ENCODE measurements around the gene ACAD10.

Gene ACAD10

DNA sequence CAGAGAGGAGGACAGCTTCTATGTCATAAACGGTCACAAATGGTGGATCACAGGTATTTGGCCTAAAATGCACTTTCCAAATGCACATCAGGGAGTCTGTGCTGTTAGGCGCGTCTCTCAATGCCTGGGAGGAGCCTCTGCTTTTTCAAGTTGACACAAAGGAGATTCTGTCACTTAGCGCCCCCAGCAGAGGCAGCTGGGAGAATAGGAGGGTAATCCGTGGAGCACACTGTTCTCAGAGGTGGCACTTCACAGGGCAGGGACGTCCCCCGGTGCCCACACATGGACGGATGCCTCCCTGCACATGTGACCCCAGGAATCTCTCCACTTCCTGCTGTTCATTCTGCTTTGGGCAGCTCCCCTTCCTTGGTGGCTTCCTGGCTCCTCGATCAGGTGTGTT is 61.5 kb downstream of the ACAD10 start:
- H3K27ac ChIP-seq, result no peak overlapping the region

DNA sequence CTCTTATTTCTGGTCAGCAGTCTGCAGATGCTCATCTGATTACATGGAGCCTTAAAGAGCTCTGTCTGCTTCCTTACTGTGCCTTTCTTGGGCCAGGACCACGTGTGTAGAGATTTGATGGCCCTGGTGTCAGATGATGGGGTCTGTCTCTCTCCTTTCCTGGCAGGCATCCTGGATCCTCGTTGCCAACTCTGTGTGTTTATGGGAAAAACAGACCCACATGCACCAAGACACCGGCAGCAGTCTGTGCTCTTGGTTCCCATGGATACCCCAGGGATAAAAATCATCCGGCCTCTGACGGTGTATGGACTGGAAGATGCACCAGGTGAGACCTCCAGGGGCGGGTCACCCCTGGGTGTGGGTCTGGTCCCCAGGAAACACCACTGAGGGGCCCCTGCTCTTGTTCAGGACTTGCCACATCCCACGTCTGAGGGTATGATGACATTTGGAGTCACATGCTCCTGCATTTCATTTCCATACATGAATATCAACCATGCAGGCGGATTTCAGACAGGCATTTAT is 62.4 kb downstream of the ACAD10 start:
- Histone ChIP-seq H3K4me1 (ENCODE audit: control insufficient read depth in 1 of 2, insufficient read depth in 1 of 2, low read depth in 1 of 2, low read length in 1 of 2) (no peaks in the 10 kb centered on the region), H3K4me3 (ENCODE audit: low read depth in 1 of 2, low read length in 1 of 2) (no peak overlapping the region), H3K27ac (no peak overlapping the region), H3K9me3 (no peaks in the 10 kb centered on the region), H3K27me3 (no peaks in the 10 kb centered on the region), H3K36me3 (peaks cover 73% of the 10 kb centered on the region)
- TF ChIP-seq, protein P1, sequence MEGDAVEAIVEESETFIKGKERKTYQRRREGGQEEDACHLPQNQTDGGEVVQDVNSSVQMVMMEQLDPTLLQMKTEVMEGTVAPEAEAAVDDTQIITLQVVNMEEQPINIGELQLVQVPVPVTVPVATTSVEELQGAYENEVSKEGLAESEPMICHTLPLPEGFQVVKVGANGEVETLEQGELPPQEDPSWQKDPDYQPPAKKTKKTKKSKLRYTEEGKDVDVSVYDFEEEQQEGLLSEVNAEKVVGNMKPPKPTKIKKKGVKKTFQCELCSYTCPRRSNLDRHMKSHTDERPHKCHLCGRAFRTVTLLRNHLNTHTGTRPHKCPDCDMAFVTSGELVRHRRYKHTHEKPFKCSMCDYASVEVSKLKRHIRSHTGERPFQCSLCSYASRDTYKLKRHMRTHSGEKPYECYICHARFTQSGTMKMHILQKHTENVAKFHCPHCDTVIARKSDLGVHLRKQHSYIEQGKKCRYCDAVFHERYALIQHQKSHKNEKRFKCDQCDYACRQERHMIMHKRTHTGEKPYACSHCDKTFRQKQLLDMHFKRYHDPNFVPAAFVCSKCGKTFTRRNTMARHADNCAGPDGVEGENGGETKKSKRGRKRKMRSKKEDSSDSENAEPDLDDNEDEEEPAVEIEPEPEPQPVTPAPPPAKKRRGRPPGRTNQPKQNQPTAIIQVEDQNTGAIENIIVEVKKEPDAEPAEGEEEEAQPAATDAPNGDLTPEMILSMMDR (IDR thresholded peaks at IDR 0.05), result no peak

More for the DNA sequence above, 61.5 kb downstream of the ACAD10 start:
- Histone ChIP-seq H3K36me3 (peaks cover 72% of the 10 kb centered on the region), H3K4me1 (ENCODE audit: control insufficient read depth in 1 of 2, insufficient read depth in 1 of 2, low read depth in 1 of 2, low read length in 1 of 2) (no peaks in the 10 kb centered on the region), H3K9me3 (no peaks in the 10 kb centered on the region), H3K4me3 (ENCODE audit: low read depth in 1 of 2, low read length in 1 of 2) (no peak overlapping the region), H3K27me3 (no peaks in the 10 kb centered on the region)
- TF ChIP-seq, protein P1 (IDR thresholded peaks at IDR 0.05), result no peak

DNA sequence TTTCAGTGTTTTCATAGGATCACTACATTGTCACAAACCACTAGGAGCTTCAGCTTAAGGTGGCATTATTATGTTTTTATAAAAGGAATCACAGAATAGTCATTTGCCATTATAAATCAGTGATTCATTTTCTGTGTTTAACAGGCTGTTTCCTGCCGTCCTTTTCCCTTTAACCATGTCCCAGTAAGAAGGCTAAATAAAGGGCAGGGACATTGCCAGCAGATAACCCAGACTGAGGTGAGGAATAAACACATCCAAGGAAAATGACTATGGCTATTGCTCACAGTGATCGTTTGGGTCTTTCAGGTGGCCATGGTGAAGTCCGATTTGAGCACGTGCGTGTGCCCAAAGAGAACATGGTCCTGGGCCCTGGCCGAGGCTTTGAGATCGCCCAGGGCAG is 63.0 kb downstream of the ACAD10 start:
- no peak overlapping the region for H3K27ac ChIP-seq
- H3K36me3 ChIP-seq, result peaks cover 79% of the 10 kb centered on the region
- H3K4me1 ChIP-seq (ENCODE audit: control insufficient read depth in 1 of 2, insufficient read depth in 1 of 2, low read depth in 1 of 2, low read length in 1 of 2), result no peaks in the 10 kb centered on the region
- no peak overlapping the region for H3K4me3 ChIP-seq (ENCODE audit: low read depth in 1 of 2, low read length in 1 of 2)
- no peaks in the 10 kb centered on the region for H3K27me3 ChIP-seq
- H3K9me3 ChIP-seq, result no peaks in the 10 kb centered on the region
- TF ChIP-seq, protein P1 (IDR thresholded peaks at IDR 0.05), result no peak

DNA sequence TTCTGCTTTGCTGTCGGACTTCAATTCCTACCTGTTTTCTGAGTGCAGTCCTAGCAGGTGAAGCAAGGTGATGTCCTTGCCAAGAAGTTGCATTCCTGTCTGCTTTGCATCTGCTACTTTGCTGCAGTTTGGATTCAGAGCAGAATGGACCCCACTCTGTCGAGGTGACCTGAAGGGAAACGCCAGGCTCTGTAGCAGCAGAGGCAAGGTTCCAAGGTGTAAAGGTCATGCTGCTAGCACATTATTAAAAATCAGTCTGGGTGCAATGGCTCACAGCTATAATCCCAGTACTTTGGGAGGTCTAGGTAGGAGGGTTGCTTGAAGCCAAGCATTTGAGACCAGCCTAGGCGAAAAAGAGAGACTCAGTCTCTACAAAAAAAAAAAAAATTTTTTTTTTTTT is 63.5 kb downstream of the ACAD10 start:
- Histone ChIP-seq H3K27ac (no peak overlapping the region), H3K4me1 (ENCODE audit: control insufficient read depth in 1 of 2, insufficient read depth in 1 of 2, low read depth in 1 of 2, low read length in 1 of 2) (no peaks in the 10 kb centered on the region), H3K9me3 (no peaks in the 10 kb centered on the region), H3K4me3 (ENCODE audit: low read depth in 1 of 2, low read length in 1 of 2) (no peak overlapping the region), H3K36me3 (peaks cover 80% of the 10 kb centered on the region), H3K27me3 (no peaks in the 10 kb centered on the region)
- TF ChIP-seq, protein P1 (IDR thresholded peaks at IDR 0.05), result no peak

DNA sequence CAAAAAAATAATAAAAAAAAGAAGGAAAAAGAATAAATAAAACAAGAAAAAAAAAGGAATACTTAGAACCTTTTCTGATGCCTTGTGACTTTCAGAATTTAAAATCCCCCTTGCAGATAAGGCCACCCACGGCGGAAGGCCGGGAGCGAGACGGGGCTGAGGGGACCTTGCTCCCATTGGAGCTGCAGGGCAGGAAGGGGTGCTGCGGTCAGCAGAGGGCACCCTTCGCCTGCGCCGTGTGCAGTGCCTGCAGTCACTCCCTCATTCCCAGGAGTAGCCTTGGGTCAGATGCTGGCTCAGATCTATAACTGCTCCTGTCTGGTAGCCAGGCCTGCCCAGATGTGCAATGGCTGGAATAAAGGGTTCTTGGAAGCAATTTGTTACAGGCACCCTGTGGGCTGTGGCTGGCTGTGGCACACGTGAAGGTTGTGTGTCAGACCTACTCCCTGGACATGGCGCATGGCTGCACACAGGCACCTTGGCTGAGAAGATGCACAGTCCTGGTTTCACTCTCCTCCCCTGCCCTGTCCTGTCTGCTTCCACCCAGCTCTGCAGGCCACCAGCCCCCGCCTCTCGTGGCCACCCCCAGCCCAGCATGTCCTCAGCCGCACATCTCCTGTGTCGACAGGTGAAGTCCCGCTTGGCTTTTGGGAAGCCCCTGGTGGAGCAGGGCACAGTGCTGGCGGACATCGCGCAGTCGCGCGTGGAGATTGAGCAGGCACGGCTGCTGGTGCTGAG is 67.5 kb downstream of the ACAD10 start:
- Histone ChIP-seq H3K27me3 (no peaks in the 10 kb centered on the region), H3K9me3 (no peaks in the 10 kb centered on the region), H3K27ac (no peak overlapping the region), H3K36me3 (peaks cover 71% of the 10 kb centered on the region), H3K4me1 (ENCODE audit: control insufficient read depth in 1 of 2, insufficient read depth in 1 of 2, low read depth in 1 of 2, low read length in 1 of 2) (peaks cover 8 to 10% of the 10 kb centered on the region in 2 experiments), H3K4me3 (ENCODE audit: low read depth in 1 of 2, low read length in 1 of 2) (no peak overlapping the region)
- TF ChIP-seq, protein P1 (IDR thresholded peaks at IDR 0.05), result peak; percentile 32

Data from neutrophil (primary cell).